Gastrocnemius medialis (tissue), 4 donors: ENCODE data around the gene CNKSR3. TPM values are rescaled to one million over a fixed set of nuclear protein-coding genes. Genes with fewer than 3 reads are reported as not detected.

ENCODE experiments used
- ATAC-seq, 2 donors: fragments of 150-250 bp; one replicate each; pipeline ENCODE4 v1.9.1; 2016
- DNase-seq, 2 donors: peaks; one replicate each; pipeline ENCODE4 v3.0.0-alpha.2; 2019
- H3K27ac ChIP-seq, 4 donors: fragments of 200-600 bp; sonication (generic); 1 replicate in 1 of 4; 2 replicates in 3 of 4; pipeline ENCODE4 v1.5.1; 2016 to 2018; ENCODE audit warnings: mild to moderate bottlenecking in 2 of 4, moderate library complexity in 1 of 4
- H3K27me3 ChIP-seq, 3 donors: fragments of 200-600 bp; sonication (generic) in 2 of 3; 1 replicate in 1 of 3; 2 replicates in 2 of 3; pipeline versions ENCODE4 v1.5.1 to v1.6.0; 2016 to 2019; ENCODE audit warnings: mild to moderate bottlenecking in 1 of 3, moderate library complexity in 1 of 3
- H3K36me3 ChIP-seq, 2 donors: fragments of 200-600 bp; sonication (generic) in 1 of 2; one replicate each; pipeline ENCODE4 v1.5.1; 2017 to 2018
- H3K4me1 ChIP-seq, 2 donors: fragments of 200-600 bp; sonication (generic) in 1 of 2; one replicate each; pipeline ENCODE4 v1.5.1; 2016 to 2017; ENCODE audit warnings: mild to moderate bottlenecking in 2 of 2
- H3K4me3 ChIP-seq, 4 donors: fragments of 200-600 bp; sonication (generic) in 3 of 4; 1 replicate in 1 of 4; 2 replicates in 3 of 4; pipeline ENCODE4 v1.5.1; 2016 to 2019; ENCODE audit warnings: mild to moderate bottlenecking in 2 of 4
- H3K9me3 ChIP-seq, 3 donors: fragments of 200-600 bp; sonication (generic) in 2 of 3; 1 replicate in 1 of 3; 2 replicates in 2 of 3; pipeline ENCODE4 v1.5.1; 2016 to 2019
- POLR2A ChIP-seq, 2 donors: fragments of 450-650 bp; IDR thresholded peaks; one replicate each; pipeline ENCODE4 v1.6.1; 2017; ENCODE audit warnings: antibody characterized with exemption in 2 of 2, mild to moderate bottlenecking in 2 of 2, moderate library complexity in 2 of 2
- in situ Hi-C, 4 donors: fragments of 200-750 bp; cut with MboI; loops; one replicate each; pipeline versions ENCODE4 v1.15.0 to v1.8.0; 2017; ENCODE audit warnings: low sequenced_read_pairs in 4 of 4
- intact Hi-C: fragments of 100-400 bp; cut with DNase I; formaldehyde crosslinking; loops from one replicate; pipeline ENCODE4 v1.15.1; 2023; ENCODE audit warnings: low total_unique reads
- total RNA-seq, 4 donors: library from RNA; depleted of rRNA; stranded (reverse); fragments of >200 nt; gene quantifications; one replicate each; pipeline versions ENCODE4 v1.1.0 to v1.2.3, GENCODE V29; 2016
- TF ChIP-seq, protein P1 (sequence below), 5 experiments: fragments of 450-650 bp in 3 of 5; fragments of 200-600 bp in 2 of 5; sonication (generic) in 2 of 5; IDR thresholded peaks in 4 of 5; conservative IDR thresholded peaks in 1 of 5; 1 replicate in 4 of 5; 2 replicates in 1 of 5; pipeline ENCODE4 v1.5.1; 2016 to 2019; ENCODE audit warnings: antibody characterized with exemption in 5 of 5, mild to moderate bottlenecking in 3 of 5, moderate library complexity in 3 of 5

CNKSR3 gene
- total RNA-seq, 4 donors from 2014 or later = 0.70 to 4.6 (median 2.9) TPM

- TF ChIP-seq, protein P1, sequence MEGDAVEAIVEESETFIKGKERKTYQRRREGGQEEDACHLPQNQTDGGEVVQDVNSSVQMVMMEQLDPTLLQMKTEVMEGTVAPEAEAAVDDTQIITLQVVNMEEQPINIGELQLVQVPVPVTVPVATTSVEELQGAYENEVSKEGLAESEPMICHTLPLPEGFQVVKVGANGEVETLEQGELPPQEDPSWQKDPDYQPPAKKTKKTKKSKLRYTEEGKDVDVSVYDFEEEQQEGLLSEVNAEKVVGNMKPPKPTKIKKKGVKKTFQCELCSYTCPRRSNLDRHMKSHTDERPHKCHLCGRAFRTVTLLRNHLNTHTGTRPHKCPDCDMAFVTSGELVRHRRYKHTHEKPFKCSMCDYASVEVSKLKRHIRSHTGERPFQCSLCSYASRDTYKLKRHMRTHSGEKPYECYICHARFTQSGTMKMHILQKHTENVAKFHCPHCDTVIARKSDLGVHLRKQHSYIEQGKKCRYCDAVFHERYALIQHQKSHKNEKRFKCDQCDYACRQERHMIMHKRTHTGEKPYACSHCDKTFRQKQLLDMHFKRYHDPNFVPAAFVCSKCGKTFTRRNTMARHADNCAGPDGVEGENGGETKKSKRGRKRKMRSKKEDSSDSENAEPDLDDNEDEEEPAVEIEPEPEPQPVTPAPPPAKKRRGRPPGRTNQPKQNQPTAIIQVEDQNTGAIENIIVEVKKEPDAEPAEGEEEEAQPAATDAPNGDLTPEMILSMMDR (IDR thresholded peaks at IDR 0.05 in 4 of 5, conservative IDR thresholded peaks at IDR 0.05 in 1 of 5) = no peak
- TF ChIP-seq POLR2A (IDR thresholded peaks at IDR 0.05) = no peak
- ATAC-seq (no peak), DNase-seq (no peak)
- Histone ChIP-seq H3K9me3 (no peaks in the 10 kb centered on the region), H3K27ac (peak overlapping the region in 2 of 4 donors; percentile 18 to 85), H3K36me3 (no peaks in the 10 kb centered on the region), H3K4me1 (peaks cover 24 to 29% of the 10 kb centered on the region in 2 donors), H3K27me3 (no peaks in the 10 kb centered on the region), H3K4me3 (no peak overlapping the region)
- in situ Hi-C loops (loop anchor here (5.0 to 25.0 kb wide), 4 partner anchors 100 to 257 kb away; partner anchors contain the start of gene CNKSR3 (in 1 of the 4)), intact Hi-C loops (no loop called here)
These were observed 98.2 kb downstream of the CNKSR3 start for GRCh38 chr6:154412106-154412820.

DNA sequence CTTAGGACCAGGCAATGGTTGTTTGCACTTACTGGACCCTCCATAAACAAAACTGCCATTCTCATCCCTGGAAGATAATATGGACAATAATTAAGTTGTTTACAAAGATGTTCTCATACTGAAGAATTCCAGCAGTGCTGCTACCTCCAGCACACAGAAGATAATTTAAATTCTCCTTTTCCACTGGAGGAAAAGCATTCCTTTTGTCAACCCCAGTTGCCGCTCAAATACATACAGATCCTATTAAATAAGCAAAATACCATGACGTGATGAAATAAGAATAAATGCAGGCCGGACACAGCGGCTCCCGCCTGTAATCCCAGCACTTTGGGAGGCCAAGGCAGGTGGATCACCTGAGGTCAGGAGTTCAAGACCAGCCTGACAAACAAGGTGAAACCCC lies 99.4 kb downstream of the CNKSR3 start:
- intact Hi-C loops (no loop called here), in situ Hi-C loops (loop anchor here (5.0 to 25.0 kb wide), 4 partner anchors 101 to 256 kb away; partner anchors contain the start of gene CNKSR3 (in 1 of the 4))
- TF ChIP-seq, protein P1 (IDR thresholded peaks at IDR 0.05 in 4 of 5, conservative IDR thresholded peaks at IDR 0.05 in 1 of 5) = no peak
- no peak for TF ChIP-seq POLR2A (IDR thresholded peaks at IDR 0.05)
- Histone ChIP-seq H3K27ac (peak overlapping the region; percentile 73 to 85 (median 81)), H3K27me3 (no peaks in the 10 kb centered on the region), H3K4me1 (peaks cover 24 to 29% of the 10 kb centered on the region in 2 donors), H3K4me3 (peak overlapping the region in 1 of 4 donors; percentile 12), H3K9me3 (no peaks in the 10 kb centered on the region), H3K36me3 (no peaks in the 10 kb centered on the region)
- no peak for ATAC-seq
- DNase-seq = no peak

DNA sequence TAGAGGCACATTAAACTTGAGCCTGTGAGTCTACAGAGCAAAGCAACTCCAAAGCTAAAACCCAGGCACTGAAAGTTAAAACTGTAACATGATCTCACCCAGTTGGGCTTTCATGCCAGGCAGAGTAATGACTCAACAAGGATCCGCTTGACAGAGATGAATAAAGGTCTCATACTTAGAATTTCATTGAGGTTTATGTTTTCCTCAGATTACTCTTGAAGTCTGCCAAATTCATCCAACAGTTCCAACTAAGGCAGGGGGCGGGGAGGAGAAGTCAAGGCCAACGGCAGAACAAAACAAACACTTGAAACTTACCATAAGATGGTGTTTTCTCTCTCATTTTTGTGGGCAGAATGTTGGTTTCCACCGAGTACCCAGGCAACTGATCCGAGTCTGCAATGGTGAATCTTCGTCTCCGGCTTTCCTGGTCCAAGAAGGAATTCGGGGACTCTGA lies 99.8 kb downstream of the CNKSR3 start:
- peak; percentile 100 for ATAC-seq
- TF ChIP-seq POLR2A (IDR thresholded peaks at IDR 0.05) = no peak
- TF ChIP-seq, protein P1 (IDR thresholded peaks at IDR 0.05 in 4 of 5, conservative IDR thresholded peaks at IDR 0.05 in 1 of 5) = no peak
- Histone ChIP-seq H3K9me3 (no peaks in the 10 kb centered on the region), H3K36me3 (no peaks in the 10 kb centered on the region), H3K27me3 (no peaks in the 10 kb centered on the region), H3K4me3 (peak overlapping the region in 1 of 4 donors; percentile 12), H3K4me1 (peaks cover 24 to 29% of the 10 kb centered on the region in 2 donors), H3K27ac (peak overlapping the region; percentile 73 to 85 (median 81))
- in situ Hi-C loops (loop anchor here (5.0 to 25.0 kb wide), 4 partner anchors 102 to 256 kb away; partner anchors contain the start of gene CNKSR3 (in 1 of the 4)), intact Hi-C loops (no loop called here)
- DNase-seq = peak; percentile 20 to 53

GRCh38 chr6:154408891-154409500 lies 101.5 kb downstream of the CNKSR3 start:
- ATAC-seq = peak in 1 of 2 donors; percentile 45

More at GRCh38 chr6:154408891-154409500, 101.5 kb downstream of the CNKSR3 start:
- DNase-seq = peak in 1 of 2 donors; percentile 30
- no peak overlapping the region for H3K4me3 ChIP-seq
- H3K9me3 ChIP-seq = no peaks in the 10 kb centered on the region
- in situ Hi-C loops (loop anchor here in 2 of 4 donors (5.0 to 25.0 kb wide), 3 partner anchors 103 to 257 kb away; partner anchors contain the start of gene CNKSR3 (in 1 of the 2)), intact Hi-C loops (loop anchor here (1.0 kb wide), 1 partner anchor 255 kb away; no protein-coding TSS in a partner anchor)
- H3K27me3 ChIP-seq = no peaks in the 10 kb centered on the region
- peaks cover 24 to 29% of the 10 kb centered on the region in 2 donors for H3K4me1 ChIP-seq
- H3K27ac ChIP-seq = peak overlapping the region in 1 of 4 donors; percentile 85
- no peaks in the 10 kb centered on the region for H3K36me3 ChIP-seq
- no peak for TF ChIP-seq POLR2A (IDR thresholded peaks at IDR 0.05)
- TF ChIP-seq, protein P1 (IDR thresholded peaks at IDR 0.05 in 4 of 5, conservative IDR thresholded peaks at IDR 0.05 in 1 of 5) = peak in 3 of 5 experiments; percentile 22 to 43 (median 31)
